ENCODE data around the gene CCDC85B. TPM values are rescaled to one million over a fixed set of nuclear protein-coding genes. Genes with fewer than 3 reads are reported as not detected.
A peak's percentile ranks its signal among the peaks of the same experiment; 100 is the strongest.

CCDC85B gene
- total and polyA plus RNA-seq, 2 of the 13 experiments (the other 11 are each of a cell fraction or from before 2014, with no cell fraction given) = 8.2 to 19.5 TPM

DNA sequence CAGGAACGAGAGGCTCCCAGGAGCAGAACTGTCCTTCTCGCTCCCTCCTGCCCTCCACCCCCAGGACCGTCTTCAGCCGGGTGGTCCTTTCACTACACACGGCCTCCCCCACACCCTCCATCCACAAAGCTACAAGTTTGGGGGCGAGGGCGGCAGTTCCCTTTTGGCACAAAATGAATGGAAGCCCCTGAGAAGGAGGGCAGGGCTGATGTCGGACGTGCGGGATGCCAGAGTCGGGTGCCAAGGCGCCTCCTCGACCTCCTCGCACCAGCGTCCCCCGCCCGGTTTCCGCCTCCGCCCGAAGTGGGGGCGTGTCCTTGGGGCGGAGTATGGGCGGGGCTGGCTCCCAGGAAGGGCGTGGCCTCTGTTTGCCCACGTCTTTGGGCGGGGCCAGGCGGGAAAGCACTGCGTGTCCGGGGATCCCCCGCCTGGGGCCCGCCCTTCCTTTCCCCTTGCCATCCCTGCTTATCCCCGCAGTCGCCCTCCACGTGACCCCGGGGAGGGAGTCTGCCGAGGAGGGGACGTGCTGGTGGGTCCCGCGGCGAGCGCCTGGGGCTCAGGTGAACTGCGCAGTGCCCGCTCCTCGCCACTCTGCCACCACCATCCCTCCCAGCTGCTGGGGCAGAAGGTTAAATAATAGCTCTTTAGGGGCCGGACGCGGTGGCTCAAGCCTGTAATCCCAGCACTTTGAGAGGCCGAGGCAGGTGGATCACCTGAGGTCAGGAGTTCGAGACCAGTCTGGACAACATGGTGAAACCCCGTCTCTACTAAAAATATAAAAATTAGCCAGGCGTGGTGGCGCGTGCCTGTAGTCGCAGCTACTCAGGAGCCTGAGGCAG, 16.9 kb upstream of the CCDC85B start (continued):
- TF ChIP-seq, protein P1, sequence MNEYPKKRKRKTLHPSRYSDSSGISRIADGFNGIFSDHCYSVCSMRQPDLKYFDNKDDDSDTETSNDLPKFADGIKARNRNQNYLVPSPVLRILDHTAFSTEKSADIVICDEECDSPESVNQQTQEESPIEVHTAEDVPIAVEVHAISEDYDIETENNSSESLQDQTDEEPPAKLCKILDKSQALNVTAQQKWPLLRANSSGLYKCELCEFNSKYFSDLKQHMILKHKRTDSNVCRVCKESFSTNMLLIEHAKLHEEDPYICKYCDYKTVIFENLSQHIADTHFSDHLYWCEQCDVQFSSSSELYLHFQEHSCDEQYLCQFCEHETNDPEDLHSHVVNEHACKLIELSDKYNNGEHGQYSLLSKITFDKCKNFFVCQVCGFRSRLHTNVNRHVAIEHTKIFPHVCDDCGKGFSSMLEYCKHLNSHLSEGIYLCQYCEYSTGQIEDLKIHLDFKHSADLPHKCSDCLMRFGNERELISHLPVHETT (CRISPR knock-in tag; conservative IDR thresholded peaks at IDR 0.05) = no peak
- TF ChIP-seq RFXAP (CRISPR knock-in tag; IDR thresholded peaks at IDR 0.05; ENCODE audit: borderline replicate concordance) = no peak
- peak; percentile 28; the same call in 1 of the 2 replicates for TF ChIP-seq PHF20 (CRISPR knock-in tag; IDR thresholded peaks at IDR 0.05)
- TF ChIP-seq MAFK (conservative IDR thresholded peaks at IDR 0.05 in 1 of 2, IDR thresholded peaks at IDR 0.05 in 1 of 2; ENCODE audit: low read length in 2 of 2) = no peak
- TF ChIP-seq ZNF274 (CRISPR knock-in tag; IDR thresholded peaks at IDR 0.05) = 0 out of 2 replicates have a peak, but pooled peaks have one; percentile 56
- TF ChIP-seq AGO1 (IDR thresholded peaks at IDR 0.05; ENCODE audit: low read depth, low read length, poor library complexity, severe bottlenecking) = no peak
- TF ChIP-seq, protein P2, sequence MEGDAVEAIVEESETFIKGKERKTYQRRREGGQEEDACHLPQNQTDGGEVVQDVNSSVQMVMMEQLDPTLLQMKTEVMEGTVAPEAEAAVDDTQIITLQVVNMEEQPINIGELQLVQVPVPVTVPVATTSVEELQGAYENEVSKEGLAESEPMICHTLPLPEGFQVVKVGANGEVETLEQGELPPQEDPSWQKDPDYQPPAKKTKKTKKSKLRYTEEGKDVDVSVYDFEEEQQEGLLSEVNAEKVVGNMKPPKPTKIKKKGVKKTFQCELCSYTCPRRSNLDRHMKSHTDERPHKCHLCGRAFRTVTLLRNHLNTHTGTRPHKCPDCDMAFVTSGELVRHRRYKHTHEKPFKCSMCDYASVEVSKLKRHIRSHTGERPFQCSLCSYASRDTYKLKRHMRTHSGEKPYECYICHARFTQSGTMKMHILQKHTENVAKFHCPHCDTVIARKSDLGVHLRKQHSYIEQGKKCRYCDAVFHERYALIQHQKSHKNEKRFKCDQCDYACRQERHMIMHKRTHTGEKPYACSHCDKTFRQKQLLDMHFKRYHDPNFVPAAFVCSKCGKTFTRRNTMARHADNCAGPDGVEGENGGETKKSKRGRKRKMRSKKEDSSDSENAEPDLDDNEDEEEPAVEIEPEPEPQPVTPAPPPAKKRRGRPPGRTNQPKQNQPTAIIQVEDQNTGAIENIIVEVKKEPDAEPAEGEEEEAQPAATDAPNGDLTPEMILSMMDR (CRISPR knock-in tag; IDR thresholded peaks at IDR 0.05) = no peak; the same call in 1 of the 2 replicates
- no peak for TF ChIP-seq BHLHE40 (IDR thresholded peaks at IDR 0.05; ENCODE audit: low read length)
- no peak for TF ChIP-seq SMAD9 (CRISPR knock-in tag; IDR thresholded peaks at IDR 0.05)
- TF ChIP-seq ZNF557 (CRISPR knock-in tag; IDR thresholded peaks at IDR 0.05) = no peak; the same call in 1 of the 2 replicates
- TF ChIP-seq, protein P3, sequence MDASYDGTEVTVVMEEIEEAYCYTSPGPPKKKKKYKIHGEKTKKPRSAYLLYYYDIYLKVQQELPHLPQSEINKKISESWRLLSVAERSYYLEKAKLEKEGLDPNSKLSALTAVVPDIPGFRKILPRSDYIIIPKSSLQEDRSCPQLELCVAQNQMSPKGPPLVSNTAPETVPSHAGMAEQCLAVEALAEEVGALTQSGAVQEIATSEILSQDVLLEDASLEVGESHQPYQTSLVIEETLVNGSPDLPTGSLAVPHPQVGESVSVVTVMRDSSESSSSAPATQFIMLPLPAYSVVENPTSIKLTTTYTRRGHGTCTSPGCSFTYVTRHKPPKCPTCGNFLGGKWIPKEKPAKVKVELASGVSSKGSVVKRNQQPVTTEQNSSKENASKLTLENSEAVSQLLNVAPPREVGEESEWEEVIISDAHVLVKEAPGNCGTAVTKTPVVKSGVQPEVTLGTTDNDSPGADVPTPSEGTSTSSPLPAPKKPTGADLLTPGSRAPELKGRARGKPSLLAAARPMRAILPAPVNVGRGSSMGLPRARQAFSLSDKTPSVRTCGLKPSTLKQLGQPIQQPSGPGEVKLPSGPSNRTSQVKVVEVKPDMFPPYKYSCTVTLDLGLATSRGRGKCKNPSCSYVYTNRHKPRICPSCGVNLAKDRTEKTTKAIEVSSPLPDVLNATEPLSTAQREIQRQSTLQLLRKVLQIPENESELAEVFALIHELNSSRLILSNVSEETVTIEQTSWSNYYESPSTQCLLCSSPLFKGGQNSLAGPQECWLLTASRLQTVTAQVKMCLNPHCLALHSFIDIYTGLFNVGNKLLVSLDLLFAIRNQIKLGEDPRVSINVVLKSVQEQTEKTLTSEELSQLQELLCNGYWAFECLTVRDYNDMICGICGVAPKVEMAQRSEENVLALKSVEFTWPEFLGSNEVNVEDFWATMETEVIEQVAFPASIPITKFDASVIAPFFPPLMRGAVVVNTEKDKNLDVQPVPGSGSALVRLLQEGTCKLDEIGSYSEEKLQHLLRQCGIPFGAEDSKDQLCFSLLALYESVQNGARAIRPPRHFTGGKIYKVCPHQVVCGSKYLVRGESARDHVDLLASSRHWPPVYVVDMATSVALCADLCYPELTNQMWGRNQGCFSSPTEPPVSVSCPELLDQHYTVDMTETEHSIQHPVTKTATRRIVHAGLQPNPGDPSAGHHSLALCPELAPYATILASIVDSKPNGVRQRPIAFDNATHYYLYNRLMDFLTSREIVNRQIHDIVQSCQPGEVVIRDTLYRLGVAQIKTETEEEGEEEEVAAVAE (CRISPR knock-in tag; IDR thresholded peaks at IDR 0.05; ENCODE audit: borderline replicate concordance) = peak; percentile 16; the same call in 1 of the 2 replicates
- TF ChIP-seq ZNF441 (CRISPR knock-in tag; IDR thresholded peaks at IDR 0.05; ENCODE audit: borderline replicate concordance) = 0 out of 2 replicates have a peak, but pooled peaks have one; percentile 22
- TF ChIP-seq RNF2 (conservative IDR thresholded peaks at IDR 0.05; ENCODE audit: low read depth) = no peak
- TF ChIP-seq, protein P4, sequence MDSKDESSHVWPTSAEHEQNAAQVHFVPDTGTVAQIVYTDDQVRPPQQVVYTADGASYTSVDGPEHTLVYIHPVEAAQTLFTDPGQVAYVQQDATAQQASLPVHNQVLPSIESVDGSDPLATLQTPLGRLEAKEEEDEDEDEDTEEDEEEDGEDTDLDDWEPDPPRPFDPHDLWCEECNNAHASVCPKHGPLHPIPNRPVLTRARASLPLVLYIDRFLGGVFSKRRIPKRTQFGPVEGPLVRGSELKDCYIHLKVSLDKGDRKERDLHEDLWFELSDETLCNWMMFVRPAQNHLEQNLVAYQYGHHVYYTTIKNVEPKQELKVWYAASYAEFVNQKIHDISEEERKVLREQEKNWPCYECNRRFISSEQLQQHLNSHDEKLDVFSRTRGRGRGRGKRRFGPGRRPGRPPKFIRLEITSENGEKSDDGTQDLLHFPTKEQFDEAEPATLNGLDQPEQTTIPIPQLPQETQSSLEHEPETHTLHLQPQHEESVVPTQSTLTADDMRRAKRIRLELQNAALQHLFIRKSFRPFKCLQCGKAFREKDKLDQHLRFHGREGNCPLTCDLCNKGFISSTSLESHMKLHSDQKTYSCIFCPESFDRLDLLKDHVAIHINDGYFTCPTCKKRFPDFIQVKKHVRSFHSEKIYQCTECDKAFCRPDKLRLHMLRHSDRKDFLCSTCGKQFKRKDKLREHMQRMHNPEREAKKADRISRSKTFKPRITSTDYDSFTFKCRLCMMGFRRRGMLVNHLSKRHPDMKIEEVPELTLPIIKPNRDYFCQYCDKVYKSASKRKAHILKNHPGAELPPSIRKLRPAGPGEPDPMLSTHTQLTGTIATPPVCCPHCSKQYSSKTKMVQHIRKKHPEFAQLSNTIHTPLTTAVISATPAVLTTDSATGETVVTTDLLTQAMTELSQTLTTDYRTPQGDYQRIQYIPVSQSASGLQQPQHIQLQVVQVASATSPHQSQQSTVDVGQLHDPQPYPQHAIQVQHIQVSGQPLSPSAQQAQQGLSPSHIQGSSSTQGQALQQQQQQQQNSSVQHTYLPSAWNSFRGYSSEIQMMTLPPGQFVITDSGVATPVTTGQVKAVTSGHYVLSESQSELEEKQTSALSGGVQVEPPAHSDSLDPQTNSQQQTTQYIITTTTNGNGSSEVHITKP (CRISPR knock-in tag; IDR thresholded peaks at IDR 0.05; ENCODE audit: low read depth) = 0 out of 2 replicates have a peak, but pooled peaks have one; percentile 57
- TF ChIP-seq HHEX (CRISPR knock-in tag; IDR thresholded peaks at IDR 0.05) = no peak
- no peak for TF ChIP-seq ZNF547 (CRISPR knock-in tag; IDR thresholded peaks at IDR 0.05)
- TF ChIP-seq ZNF563 (CRISPR knock-in tag; IDR thresholded peaks at IDR 0.05) = peak; percentile 43; the same call in 1 of the 2 replicates
- TF ChIP-seq MEIS2 (CRISPR knock-in tag; IDR thresholded peaks at IDR 0.05) = no peak; the same call in 1 of the 2 replicates

Measured in HepG2 (cell line).